Nephron progenitor cell (in vitro differentiated cells): ENCODE results near the gene TUBB6.

ENCODE experiments used
- DNase-seq: peaks from one replicate; pipeline ENCODE4 v3.0.0; 2021
- H3K27ac Mint-ChIP-seq: 2 replicates; pipeline ENCODE4 v1.8.0; 2021; ENCODE audit warnings: mild to moderate bottlenecking, moderate library complexity, mixed read lengths
- H3K27me3 Mint-ChIP-seq: 2 replicates; pipeline ENCODE4 v1.8.0; 2021; ENCODE audit warnings: mild to moderate bottlenecking, low read depth, mixed read lengths; ENCODE audit not compliant: poor library complexity
- H3K36me3 Mint-ChIP-seq: 2 replicates; pipeline ENCODE4 v1.8.0; 2021; ENCODE audit warnings: low read depth, mixed read lengths
- H3K4me1 Mint-ChIP-seq: 2 replicates; pipeline ENCODE4 v1.8.0; 2021; ENCODE audit warnings: mixed read lengths
- H3K4me3 Mint-ChIP-seq: 2 replicates; pipeline ENCODE4 v1.8.0; 2021; ENCODE audit warnings: mild to moderate bottlenecking, moderate library complexity, mixed read lengths
- H3K9me3 Mint-ChIP-seq: 2 replicates; pipeline ENCODE4 v1.8.0; 2021; ENCODE audit warnings: mild to moderate bottlenecking, moderate library complexity, mixed read lengths
- TF ChIP-seq, protein P1 (sequence below): fragments of 200-600 bp; sonication (generic); IDR thresholded peaks from 2 replicates; pipeline ENCODE4 v1.5.0; 2021; ENCODE audit warnings: antibody characterized with exemption

TUBB6 gene

DNA sequence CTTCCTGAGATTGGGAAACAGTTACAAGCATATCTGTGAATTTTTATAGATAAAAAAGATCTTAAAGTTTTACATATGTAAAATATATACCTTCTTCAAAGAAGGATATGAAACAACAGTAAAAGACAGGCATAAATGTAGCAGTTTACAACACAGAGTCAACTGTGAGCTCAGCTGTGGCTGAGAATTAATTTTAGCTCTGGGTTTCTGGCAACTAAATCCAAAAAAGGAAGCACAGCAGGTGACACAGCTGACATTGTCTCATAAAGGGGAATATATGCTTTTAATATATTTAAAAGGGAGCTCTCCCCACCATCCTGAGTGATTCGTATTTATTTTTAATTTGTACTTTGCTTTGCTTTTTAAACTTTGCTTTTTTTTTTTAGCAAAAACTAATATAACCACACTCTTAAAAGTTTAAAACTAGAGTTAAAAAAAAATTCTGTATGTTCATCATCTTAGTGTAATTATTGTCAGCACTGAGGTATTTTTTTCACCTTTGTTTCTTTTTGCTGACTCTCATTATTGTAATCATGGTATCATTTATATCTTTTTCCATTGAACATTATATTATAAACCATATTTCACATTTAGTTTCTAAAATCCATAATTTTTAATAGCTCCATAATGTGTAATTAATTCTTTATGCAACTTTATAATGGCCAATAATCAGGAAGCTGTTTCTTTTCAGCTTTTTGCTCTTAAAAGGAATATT lies 6.7 kb downstream of the TUBB6 start:
- Mint-ChIP-seq H3K4me1 (peaks cover 2% of the 10 kb centered on the region), H3K9me3 (peaks cover 33% of the 10 kb centered on the region), H3K27me3 (peaks cover 3% of the 10 kb centered on the region), H3K27ac (no peak overlapping the region), H3K36me3 (peaks cover 54% of the 10 kb centered on the region), H3K4me3 (no peak overlapping the region)
- TF ChIP-seq, protein P1, sequence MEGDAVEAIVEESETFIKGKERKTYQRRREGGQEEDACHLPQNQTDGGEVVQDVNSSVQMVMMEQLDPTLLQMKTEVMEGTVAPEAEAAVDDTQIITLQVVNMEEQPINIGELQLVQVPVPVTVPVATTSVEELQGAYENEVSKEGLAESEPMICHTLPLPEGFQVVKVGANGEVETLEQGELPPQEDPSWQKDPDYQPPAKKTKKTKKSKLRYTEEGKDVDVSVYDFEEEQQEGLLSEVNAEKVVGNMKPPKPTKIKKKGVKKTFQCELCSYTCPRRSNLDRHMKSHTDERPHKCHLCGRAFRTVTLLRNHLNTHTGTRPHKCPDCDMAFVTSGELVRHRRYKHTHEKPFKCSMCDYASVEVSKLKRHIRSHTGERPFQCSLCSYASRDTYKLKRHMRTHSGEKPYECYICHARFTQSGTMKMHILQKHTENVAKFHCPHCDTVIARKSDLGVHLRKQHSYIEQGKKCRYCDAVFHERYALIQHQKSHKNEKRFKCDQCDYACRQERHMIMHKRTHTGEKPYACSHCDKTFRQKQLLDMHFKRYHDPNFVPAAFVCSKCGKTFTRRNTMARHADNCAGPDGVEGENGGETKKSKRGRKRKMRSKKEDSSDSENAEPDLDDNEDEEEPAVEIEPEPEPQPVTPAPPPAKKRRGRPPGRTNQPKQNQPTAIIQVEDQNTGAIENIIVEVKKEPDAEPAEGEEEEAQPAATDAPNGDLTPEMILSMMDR = no peak
- no peak for DNase-seq

DNA sequence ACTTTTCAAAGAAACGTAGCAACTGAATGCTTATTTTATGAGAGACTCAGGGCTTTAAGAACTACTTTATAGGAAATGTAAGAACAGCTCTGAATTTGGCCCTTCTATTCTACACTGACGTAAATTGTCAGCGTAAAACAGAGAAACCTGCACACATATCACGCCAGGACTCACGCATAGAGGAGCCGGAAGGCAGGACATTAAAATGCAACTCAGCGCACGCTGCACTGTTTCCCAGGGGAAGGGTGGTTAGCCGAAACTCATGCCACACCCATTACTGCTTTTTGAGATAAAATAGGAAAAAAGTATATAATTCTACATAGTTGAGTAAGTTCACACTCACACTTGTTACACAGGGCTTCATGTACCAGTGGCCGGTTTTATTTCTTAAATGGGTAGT lies 7.4 kb downstream of the TUBB6 start:
- Mint-ChIP-seq H3K27me3 (no peaks in the 10 kb centered on the region), H3K4me1 (peaks cover 2% of the 10 kb centered on the region), H3K27ac (no peak overlapping the region), H3K9me3 (peaks cover 29% of the 10 kb centered on the region), H3K4me3 (no peak overlapping the region), H3K36me3 (peaks cover 52% of the 10 kb centered on the region)
- TF ChIP-seq, protein P1 = no peak
- no peak for DNase-seq

DNA sequence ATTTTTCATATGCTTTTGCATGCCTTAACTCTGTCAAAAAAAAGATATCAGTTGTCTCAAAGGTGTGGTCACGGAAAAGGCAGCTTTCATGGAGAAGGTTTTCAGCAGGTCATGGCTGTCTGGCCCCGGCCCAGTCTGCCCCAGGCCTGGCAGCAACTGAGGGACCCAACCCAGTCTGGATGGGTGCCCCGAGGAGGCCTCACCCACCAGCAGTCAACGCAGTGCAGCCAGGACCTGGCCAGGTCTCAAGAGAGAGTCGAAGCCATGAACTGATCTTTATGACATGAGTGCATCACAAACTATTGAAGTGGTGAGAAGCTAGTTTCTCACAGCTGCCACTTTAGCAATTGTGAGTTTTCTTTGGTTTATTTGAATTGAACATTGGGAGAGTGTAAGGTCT lies 7.9 kb downstream of the TUBB6 start:
- Mint-ChIP-seq H3K27ac (no peak overlapping the region), H3K9me3 (peaks cover 25% of the 10 kb centered on the region), H3K4me3 (no peak overlapping the region), H3K4me1 (peaks cover 6% of the 10 kb centered on the region), H3K27me3 (no peaks in the 10 kb centered on the region), H3K36me3 (peaks cover 52% of the 10 kb centered on the region)
- TF ChIP-seq, protein P1 = no peak
- no peak for DNase-seq

DNA sequence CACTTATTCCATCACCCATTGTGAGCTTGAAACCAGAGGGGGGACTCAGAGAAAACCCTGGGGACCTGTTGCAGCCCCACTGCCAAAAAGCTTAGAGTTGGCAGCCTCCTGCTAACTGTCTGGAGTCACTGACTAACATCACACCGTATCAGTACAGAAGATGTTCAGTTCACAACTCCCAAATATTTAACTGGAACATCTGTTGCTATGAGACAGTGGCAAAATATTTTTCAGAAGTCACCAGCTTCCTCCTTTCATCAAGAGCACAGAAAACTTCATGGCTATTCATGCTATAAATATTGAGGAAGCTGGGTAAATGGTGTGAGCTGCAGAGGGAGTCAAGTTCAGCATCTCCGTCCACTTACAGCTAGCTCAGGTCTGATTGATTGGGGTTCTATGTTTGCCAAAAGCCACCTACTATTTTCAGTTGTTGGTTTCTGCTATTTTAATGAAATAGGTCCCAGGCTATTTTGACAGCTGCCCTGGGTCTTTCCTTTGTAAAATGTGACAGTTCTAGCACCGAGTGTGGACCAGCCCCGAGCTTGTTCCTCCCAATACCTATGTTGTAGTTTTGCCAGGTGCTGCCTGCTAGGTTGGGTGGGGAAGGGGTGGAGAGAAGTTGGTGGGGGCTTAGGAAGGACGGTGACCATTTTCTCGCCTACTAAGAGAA lies 9.8 kb downstream of the TUBB6 start:
- Mint-ChIP-seq H3K9me3 (peaks cover 8% of the 10 kb centered on the region), H3K27me3 (no peaks in the 10 kb centered on the region), H3K4me1 (peaks cover 15% of the 10 kb centered on the region), H3K4me3 (no peak overlapping the region), H3K27ac (no peak overlapping the region), H3K36me3 (peaks cover 47% of the 10 kb centered on the region)
- TF ChIP-seq, protein P1 = no peak
- DNase-seq = no peak

DNA sequence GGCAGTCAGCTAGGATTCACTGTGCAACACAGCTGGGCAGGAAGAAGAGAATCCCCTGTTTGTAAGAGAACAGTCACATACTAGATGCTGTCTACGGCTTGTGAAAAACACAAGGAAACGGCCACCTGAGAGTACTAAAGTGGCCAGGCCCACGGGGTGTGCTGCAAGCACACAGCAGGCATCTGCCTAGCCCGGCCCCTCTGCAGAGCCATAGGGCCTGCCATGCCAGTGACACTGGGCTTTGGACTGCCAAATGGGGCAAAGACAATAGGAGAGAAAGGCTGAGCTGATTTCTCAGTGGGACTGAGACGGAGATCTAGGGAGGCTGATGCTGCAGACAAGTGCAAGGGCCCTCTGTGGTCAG lies 10.3 kb downstream of the TUBB6 start:
- TF ChIP-seq, protein P1 = no peak
- Mint-ChIP-seq H3K27me3 (no peaks in the 10 kb centered on the region), H3K36me3 (peaks cover 47% of the 10 kb centered on the region), H3K4me3 (no peak overlapping the region), H3K27ac (no peak overlapping the region), H3K9me3 (peaks cover 4% of the 10 kb centered on the region), H3K4me1 (peaks cover 15% of the 10 kb centered on the region)
- DNase-seq = no peak

DNA sequence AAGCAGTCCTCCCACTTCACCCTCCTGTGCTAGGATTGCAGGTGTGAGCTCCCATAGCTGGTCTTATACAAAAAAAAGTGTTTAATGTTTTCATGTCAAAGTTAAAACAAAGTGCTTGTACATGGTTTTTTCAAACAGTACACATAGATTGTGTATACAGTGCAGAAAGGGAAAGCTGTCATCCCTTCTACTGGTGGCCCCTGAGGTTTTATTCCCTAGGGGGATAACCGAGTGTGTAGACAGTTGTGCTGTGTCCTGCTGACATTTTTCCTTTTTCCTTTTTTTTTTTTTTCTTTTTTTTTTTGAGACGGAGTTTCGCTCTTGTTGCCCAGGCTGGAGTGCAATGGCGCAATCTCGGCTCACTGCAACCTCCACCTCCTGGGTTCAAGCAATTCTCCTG lies 10.8 kb downstream of the TUBB6 start:
- Mint-ChIP-seq H3K27ac (no peak overlapping the region), H3K27me3 (no peaks in the 10 kb centered on the region), H3K36me3 (peaks cover 46% of the 10 kb centered on the region), H3K4me3 (no peak overlapping the region), H3K4me1 (peaks cover 15% of the 10 kb centered on the region), H3K9me3 (no peaks in the 10 kb centered on the region)
- no peak for DNase-seq
- TF ChIP-seq, protein P1 = no peak
